Measurements from ENCODE around the gene NUP205.

GRCh38 chr7:135682191-135682590 is 124.5 kb downstream of the NUP205 start:
- TF ChIP-seq POLR2A (IDR thresholded peaks at IDR 0.05; ENCODE audit: low read length) (no peak), GATA1 (IDR thresholded peaks at IDR 0.05; ENCODE audit: low read depth, low read length) (no peak)

Data from erythroblast (primary cell).